Spleen (tissue), 7 donors: Measurements from ENCODE around the gene MAN2A2.

Experiments
- POLR2A ChIP-seq, 3 donors: fragments of 450-650 bp; IDR thresholded peaks; one replicate each; pipeline ENCODE4 v1.5.1; 2017; ENCODE audit warnings: antibody characterized with exemption in 3 of 3, mild to moderate bottlenecking in 1 of 3
- TF ChIP-seq, protein P1 (sequence below), 11 experiments: fragments of 200-600 bp in 7 of 11; fragments of 450-650 bp in 4 of 11; sonication (generic) in 4 of 11; IDR thresholded peaks in 8 of 11; conservative IDR thresholded peaks in 3 of 11; 1 replicate in 7 of 11; 2 replicates in 4 of 11; pipeline versions ENCODE4 v1.4.0 to v1.8.0; 2016 to 2021; ENCODE audit warnings: antibody characterized with exemption in 11 of 11, inconsistent platforms in 4 of 11, mild to moderate bottlenecking in 1 of 11
- donor health status: DM: no; HTN: no; CAD: no; lungs with moderate emphysema.
- donor health status: DM: no; HTN: no; CAD: no.
- donor health status: DM: no; HTN: no; CAD: no.

DNA sequence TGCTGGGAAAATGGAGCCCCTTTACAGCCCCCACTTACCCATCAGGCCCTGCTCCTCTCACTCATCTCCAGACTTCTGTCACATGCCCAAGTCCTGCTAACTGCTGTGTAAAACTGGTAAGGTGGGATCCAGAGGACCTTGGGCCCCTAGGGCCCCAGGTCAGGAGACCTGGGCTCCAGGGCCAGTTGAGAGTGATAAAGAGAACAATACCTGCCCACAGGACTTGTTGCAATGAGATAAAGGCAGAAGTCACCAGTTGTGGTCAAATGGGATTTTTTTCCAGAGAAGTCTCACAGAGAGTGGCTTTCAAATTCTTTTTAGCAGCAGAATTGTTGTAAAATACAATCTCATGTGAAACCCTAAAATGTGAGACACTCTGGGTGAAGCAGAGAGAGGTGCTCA lies 34.0 kb upstream of the MAN2A2 start:
- TF ChIP-seq, protein P1, sequence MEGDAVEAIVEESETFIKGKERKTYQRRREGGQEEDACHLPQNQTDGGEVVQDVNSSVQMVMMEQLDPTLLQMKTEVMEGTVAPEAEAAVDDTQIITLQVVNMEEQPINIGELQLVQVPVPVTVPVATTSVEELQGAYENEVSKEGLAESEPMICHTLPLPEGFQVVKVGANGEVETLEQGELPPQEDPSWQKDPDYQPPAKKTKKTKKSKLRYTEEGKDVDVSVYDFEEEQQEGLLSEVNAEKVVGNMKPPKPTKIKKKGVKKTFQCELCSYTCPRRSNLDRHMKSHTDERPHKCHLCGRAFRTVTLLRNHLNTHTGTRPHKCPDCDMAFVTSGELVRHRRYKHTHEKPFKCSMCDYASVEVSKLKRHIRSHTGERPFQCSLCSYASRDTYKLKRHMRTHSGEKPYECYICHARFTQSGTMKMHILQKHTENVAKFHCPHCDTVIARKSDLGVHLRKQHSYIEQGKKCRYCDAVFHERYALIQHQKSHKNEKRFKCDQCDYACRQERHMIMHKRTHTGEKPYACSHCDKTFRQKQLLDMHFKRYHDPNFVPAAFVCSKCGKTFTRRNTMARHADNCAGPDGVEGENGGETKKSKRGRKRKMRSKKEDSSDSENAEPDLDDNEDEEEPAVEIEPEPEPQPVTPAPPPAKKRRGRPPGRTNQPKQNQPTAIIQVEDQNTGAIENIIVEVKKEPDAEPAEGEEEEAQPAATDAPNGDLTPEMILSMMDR (IDR thresholded peaks at IDR 0.05 in 8 of 11, conservative IDR thresholded peaks at IDR 0.05 in 3 of 11), result no peak
- TF ChIP-seq POLR2A (IDR thresholded peaks at IDR 0.05), result no peak
